Measurements from ENCODE around the gene CEACAM19. TPM values are rescaled to one million over a fixed set of nuclear protein-coding genes. Genes with fewer than 3 reads are reported as not detected.
"Not testable (repeated sequence)": the region's sequence is repeated elsewhere in the genome, so short reads cannot be mapped to it uniquely, and the experiment has no call there.

The CEACAM19 gene
- total RNA-seq, 4 donors from 2014 or later = 2.5 to 5.1 (median 3.7) TPM

GRCh38 chr19:44680536-44680935 lies 9.3 kb downstream of the CEACAM19 start:
- peaks cover 7 to 65% (median 42%) of the 10 kb centered on the region in 4 donors for H3K36me3 ChIP-seq
- TF ChIP-seq CTCF (IDR thresholded peaks at IDR 0.05) = no peak
- no peak for TF ChIP-seq EP300 (IDR thresholded peaks at IDR 0.05)
- TF ChIP-seq POLR2AphosphoS5 (IDR thresholded peaks at IDR 0.05) = no peak
- no peak for TF ChIP-seq POLR2A (IDR thresholded peaks at IDR 0.05; ENCODE audit: low read depth)
- no peaks in the 10 kb centered on the region for H3K9me3 ChIP-seq
- intact Hi-C loops (cut with DNase I) = no loop called here
- H3K27ac ChIP-seq (replicated peaks in 1 of 4) = no peak overlapping the region
- H3K4me1 ChIP-seq = peaks cover 3 to 11% (median 7%) of the 10 kb centered on the region in 4 donors
- no peak overlapping the region for H3K4me3 ChIP-seq
- no peaks in the 10 kb centered on the region for H3K27me3 ChIP-seq
- DNase-seq (ENCODE audit: extremely low spot score) = no peak

- Histone ChIP-seq H3K27ac (replicated peaks in 1 of 4) (no peak overlapping the region), H3K27me3 (no peaks in the 10 kb centered on the region), H3K36me3 (peaks cover 7 to 50% (median 32%) of the 10 kb centered on the region in 4 donors), H3K4me3 (no peak overlapping the region), H3K9me3 (no peaks in the 10 kb centered on the region), H3K4me1 (peaks cover 3 to 11% (median 7%) of the 10 kb centered on the region in 4 donors)
- intact Hi-C loops (cut with DNase I) = no loop called here
- 90% methylated on average over 8 of the region's 15 CpGs for WGBS
- no peak for DNase-seq (ENCODE audit: extremely low spot score)
- no peak for TF ChIP-seq POLR2AphosphoS5 (IDR thresholded peaks at IDR 0.05)
- no peak for TF ChIP-seq EP300 (IDR thresholded peaks at IDR 0.05)
- TF ChIP-seq CTCF (IDR thresholded peaks at IDR 0.05) = no peak
- TF ChIP-seq POLR2A (IDR thresholded peaks at IDR 0.05; ENCODE audit: low read depth) = no peak
Observed at GRCh38 chr19:44681992-44682790, 10.9 kb downstream of the CEACAM19 start.

DNA sequence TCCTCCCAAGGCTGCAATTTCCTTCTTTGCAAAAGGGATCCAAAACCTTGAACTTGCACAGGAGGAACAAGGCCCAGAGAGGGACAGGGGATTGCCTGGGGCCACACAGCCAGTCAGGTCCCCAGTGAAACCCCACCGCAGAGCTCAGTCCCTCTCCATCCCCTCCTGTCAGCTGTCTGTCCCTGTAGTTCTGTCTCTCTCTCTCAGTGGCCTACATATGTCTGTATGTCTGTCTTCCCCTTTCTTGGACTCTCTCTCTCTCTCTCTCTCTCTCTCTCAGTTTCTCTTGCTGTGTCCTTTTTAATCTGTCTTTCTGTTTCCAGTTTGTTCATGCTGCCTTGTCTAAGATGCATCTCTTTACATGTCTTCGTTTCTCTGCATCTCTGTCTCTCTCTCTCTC lies 11.5 kb downstream of the CEACAM19 start:
- H3K4me1 ChIP-seq = peaks cover 3 to 11% (median 7%) of the 10 kb centered on the region in 4 donors
- H3K27me3 ChIP-seq = no peaks in the 10 kb centered on the region
- no peak overlapping the region for H3K4me3 ChIP-seq
- H3K9me3 ChIP-seq = no peaks in the 10 kb centered on the region
- 94% methylated on average over 2 of the region's 2 CpGs for WGBS
- intact Hi-C loops (cut with DNase I) = no loop called here
- peaks cover 7 to 50% (median 32%) of the 10 kb centered on the region in 4 donors for H3K36me3 ChIP-seq
- no peak overlapping the region for H3K27ac ChIP-seq (replicated peaks in 1 of 4)
- no peak for DNase-seq (ENCODE audit: extremely low spot score)
- TF ChIP-seq POLR2AphosphoS5 (IDR thresholded peaks at IDR 0.05) (no peak), EP300 (IDR thresholded peaks at IDR 0.05) (no peak), POLR2A (IDR thresholded peaks at IDR 0.05; ENCODE audit: low read depth) (no peak), CTCF (IDR thresholded peaks at IDR 0.05) (no peak)

- Histone ChIP-seq H3K4me1 (peaks cover 3 to 11% (median 7%) of the 10 kb centered on the region in 4 donors), H3K36me3 (peaks cover 7 to 43% (median 29%) of the 10 kb centered on the region in 4 donors), H3K27me3 (no peaks in the 10 kb centered on the region), H3K9me3 (no peaks in the 10 kb centered on the region), H3K4me3 (no peak overlapping the region), H3K27ac (replicated peaks in 1 of 4) (no peak overlapping the region)
- TF ChIP-seq POLR2AphosphoS5 (IDR thresholded peaks at IDR 0.05) (no peak), POLR2A (IDR thresholded peaks at IDR 0.05; ENCODE audit: low read depth) (no peak), EP300 (IDR thresholded peaks at IDR 0.05) (no peak), CTCF (IDR thresholded peaks at IDR 0.05) (no peak)
- no peak for DNase-seq (ENCODE audit: extremely low spot score)
- intact Hi-C loops (cut with DNase I) = no loop called here
- 86% methylated on average over 4 of the region's 9 CpGs for WGBS
Observed at GRCh38 chr19:44683434-44684210, 12.3 kb downstream of the CEACAM19 start.

- Histone ChIP-seq H3K4me1 (peaks cover 8 to 19% (median 13%) of the 10 kb centered on the region in 4 donors), H3K36me3 (peaks cover 7 to 36% (median 26%) of the 10 kb centered on the region in 4 donors), H3K27ac (replicated peaks in 1 of 4) (peak overlapping the region in 3 of 4 donors; percentile 6 to 50 (median 26))
- DNase-seq (ENCODE audit: extremely low spot score); H3K27me3 ChIP-seq; intact Hi-C loops (cut with DNase I); H3K9me3 ChIP-seq; H3K4me3 ChIP-seq: not testable (repeated sequence)
- 95% methylated on average over 3 of the region's 3 CpGs for WGBS
Observed at GRCh38 chr19:44684396-44684795, 13.1 kb downstream of the CEACAM19 start.
